Suprapubic skin (tissue), 3 donors: ENCODE measurements around the gene UQCRC1.

Experiments used
- CTCF ChIP-seq, 2 donors: fragments of 200-600 bp in 1 of 2; fragments of 450-650 bp in 1 of 2; sonication (generic) in 1 of 2; IDR thresholded peaks; one replicate each; pipeline ENCODE4 v1.5.1; 2016 to 2019; ENCODE audit warnings: antibody characterized with exemption in 2 of 2, mild to moderate bottlenecking in 1 of 2, moderate library complexity in 1 of 2
- EP300 ChIP-seq: sonication (generic); formaldehyde crosslinking; IDR thresholded peaks from one replicate; pipeline ENCODE4 v1.6.1; 2017; ENCODE audit warnings: antibody characterized with exemption
- POLR2A ChIP-seq, 2 donors: fragments of 450-650 bp; IDR thresholded peaks; one replicate each; pipeline ENCODE4 v1.6.1; 2017; ENCODE audit warnings: antibody characterized with exemption in 2 of 2, mild to moderate bottlenecking in 2 of 2, moderate library complexity in 2 of 2

GRCh38 chr3:48552111-48552951 lies 57.1 kb downstream of the UQCRC1 start:
- TF ChIP-seq CTCF (IDR thresholded peaks at IDR 0.05) (no peak), POLR2A (IDR thresholded peaks at IDR 0.05) (no peak), EP300 (no peak)
